NCI-H1092 treated with DMSO at 0.1 percent for 48 hours (cell line): Measurements from ENCODE around the gene APH1A.
"Not testable (repeated sequence)": the region's sequence is repeated elsewhere in the genome, so short reads cannot be mapped to it uniquely, and the experiment has no call there.

ENCODE experiments used
- DNase-seq: peaks from one replicate; lab custom pipeline; 2025; lab: John Stamatoyannopoulos, UW

Gene APH1A

DNA sequence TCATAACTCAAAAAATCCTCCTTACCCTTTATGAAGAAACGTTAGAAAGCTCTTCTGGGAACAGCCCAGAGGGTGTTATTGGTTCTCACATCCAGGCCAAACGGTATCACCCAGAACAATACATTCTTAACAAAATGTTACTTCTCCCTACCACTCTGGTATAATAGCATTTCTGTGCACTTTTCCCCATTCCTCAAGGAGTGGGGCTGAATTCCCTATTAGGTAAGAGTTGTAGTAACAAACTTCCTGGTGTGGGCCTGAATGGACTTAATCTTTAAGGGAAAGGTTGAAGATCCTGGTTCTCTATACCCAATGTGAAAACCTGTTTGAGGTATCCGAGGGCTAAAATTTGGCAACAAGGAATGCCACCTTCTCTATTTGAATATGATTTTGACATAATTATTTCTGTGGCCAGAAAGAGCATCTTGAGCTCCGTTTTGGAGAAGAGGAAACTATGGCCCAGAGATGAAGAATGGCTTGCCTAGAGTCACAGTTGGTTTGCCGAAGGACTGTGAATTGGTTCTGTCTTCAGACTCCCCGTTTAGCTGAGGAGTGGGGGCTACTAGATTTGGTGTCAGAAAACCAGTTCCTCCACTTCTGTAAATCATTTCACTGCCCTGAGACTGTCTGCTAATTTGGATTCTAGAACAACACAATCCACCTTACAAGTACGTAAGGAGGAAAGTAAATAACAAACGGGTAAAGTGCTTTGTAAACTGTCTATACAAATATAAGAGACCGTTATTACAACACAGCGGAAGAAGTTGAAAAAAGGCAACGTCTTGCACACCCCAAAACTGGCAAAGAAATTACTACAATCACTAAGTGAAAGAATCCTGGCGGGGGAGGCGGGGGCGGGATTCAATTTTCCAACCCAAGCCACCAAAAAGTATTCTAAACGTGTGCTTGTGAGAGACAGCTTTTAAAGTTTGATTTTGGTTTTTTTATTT lies 35.2 kb downstream of the APH1A start:
- DNase-seq = no peak

- not testable (repeated sequence) for DNase-seq
Observed at GRCh38 chr1:150232921-150233320, 35.9 kb downstream of the APH1A start.

GRCh38 chr1:150228246-150228645 lies 40.6 kb downstream of the APH1A start:
- not testable (repeated sequence) for DNase-seq

DNA sequence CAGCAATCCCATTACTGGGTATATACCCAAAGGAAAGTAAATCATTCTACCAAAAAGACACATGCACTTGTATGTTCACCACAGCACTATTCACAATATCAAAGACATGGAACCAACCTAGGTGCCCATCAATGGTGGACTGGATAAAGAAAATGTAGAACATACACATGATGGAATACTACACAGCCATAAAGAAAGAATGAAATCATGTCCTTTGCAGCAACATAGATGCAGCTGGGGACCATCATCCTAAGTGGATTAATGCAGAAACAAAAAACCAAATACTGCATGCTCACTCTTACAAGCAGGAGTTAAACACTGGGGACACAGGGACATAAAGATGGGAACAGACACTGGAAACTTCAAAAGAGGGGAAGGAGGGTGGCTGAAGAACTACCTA lies 41.6 kb downstream of the APH1A start:
- DNase-seq = no peak

- no peak for DNase-seq
Observed at GRCh38 chr1:150226486-150226885, 42.3 kb downstream of the APH1A start.

GRCh38 chr1:150225546-150225945 lies 43.3 kb downstream of the APH1A start:
- no peak for DNase-seq

- DNase-seq = no peak
Observed at GRCh38 chr1:150224983-150225382, 43.8 kb downstream of the APH1A start.

- DNase-seq = no peak
Observed at GRCh38 chr1:150221552-150221951, 47.3 kb downstream of the APH1A start.

GRCh38 chr1:150215855-150216254 lies 53.0 kb downstream of the APH1A start:
- DNase-seq = not testable (repeated sequence)
